Colonic mucosa (tissue), 4 donors: Measurements from ENCODE around the gene CA10. TPM values are rescaled to one million over a fixed set of nuclear protein-coding genes. Genes with fewer than 3 reads are reported as not detected.

Experiments
- DNase-seq: peaks from one replicate; pipeline ENCODE4 v3.0.0-alpha.2; 2020
- H3K27ac ChIP-seq: fragments of 200-600 bp; one replicate; pipeline ENCODE4 v1.8.0; 2021
- H3K27me3 ChIP-seq: fragments of 200-600 bp; one replicate; pipeline ENCODE4 v1.8.0; 2021
- H3K36me3 ChIP-seq: fragments of 200-600 bp; one replicate; pipeline ENCODE4 v1.8.0; 2021
- H3K4me1 ChIP-seq: fragments of 200-600 bp; one replicate; pipeline ENCODE4 v1.8.0; 2021; ENCODE audit warnings: mild to moderate bottlenecking
- H3K4me3 ChIP-seq: fragments of 200-600 bp; one replicate; pipeline ENCODE4 v1.8.0; 2021
- H3K9ac ChIP-seq, 2 donors: one replicate each; pipeline ENCODE4 v1.7.0; 2013; ENCODE audit warnings: control low read depth in 2 of 2, low read depth in 2 of 2, low read length in 2 of 2
- H3K9me3 ChIP-seq: fragments of 200-600 bp; one replicate; pipeline ENCODE4 v1.8.0; 2021
- intact Hi-C: fragments of 100-400 bp; cut with DNase I; formaldehyde crosslinking; loops from one replicate; pipeline ENCODE4 v1.14.1; 2022
- total RNA-seq, 2 donors: library from RNA; stranded (reverse); fragmentation: NEBNext Ultra II Directional in 1 of 2; extraction: Animal tissue kit (Norgen Biotek cat#: 25700) in 1 of 2; gene quantifications; one replicate each; pipeline ENCODE4 v1.2.1, GENCODE V29; 2021
- TF ChIP-seq, protein P1 (sequence below): fragments of 200-600 bp; IDR thresholded peaks from one replicate; pipeline ENCODE4 v1.8.0; 2022; ENCODE audit warnings: antibody characterized with exemption, mild to moderate bottlenecking
- donor health status: healthy.
- donor health status: DM: no; HTN: no; CAD: no.
- donor health status: DM: no; HTN: no; CAD: no.

The CA10 gene
- total RNA-seq, 2 donors from 2014 or later: 0.27 to 0.52 TPM

DNA sequence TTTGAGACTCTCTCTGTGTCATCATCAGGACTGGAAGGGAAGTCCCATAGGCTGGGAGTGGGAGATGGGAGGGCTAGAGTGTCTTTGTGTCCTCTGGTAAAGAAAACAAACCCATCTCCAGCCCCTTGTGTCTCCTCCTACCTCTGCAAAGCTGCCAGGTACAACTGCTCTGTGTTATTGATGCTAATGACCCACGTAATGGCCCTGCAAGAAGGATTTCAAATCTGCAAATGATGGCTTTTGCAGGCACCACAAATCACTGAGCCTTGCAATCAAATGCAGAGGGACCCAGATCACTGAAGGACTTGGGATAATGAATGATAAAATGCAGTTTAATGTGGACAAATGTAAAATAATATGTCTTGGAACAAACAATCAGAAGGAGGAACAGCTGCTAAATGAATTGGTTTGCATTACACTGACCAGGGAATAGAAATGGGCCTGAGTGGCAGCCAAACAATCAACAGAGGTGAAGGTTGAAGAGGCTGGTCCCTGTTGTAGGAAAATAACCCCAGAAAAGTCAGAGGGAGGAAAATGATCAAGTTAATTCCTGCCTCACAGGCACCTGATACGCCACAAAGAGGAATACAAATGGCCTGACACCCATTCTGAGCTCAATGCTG is 473.1 kb downstream of the CA10 start:
- Histone ChIP-seq H3K9me3 (no peaks in the 10 kb centered on the region), H3K4me1 (no peaks in the 10 kb centered on the region), H3K4me3 (no peak overlapping the region), H3K36me3 (no peaks in the 10 kb centered on the region), H3K27me3 (no peaks in the 10 kb centered on the region), H3K27ac (no peak overlapping the region), H3K9ac (no peak overlapping the region)
- TF ChIP-seq, protein P1, sequence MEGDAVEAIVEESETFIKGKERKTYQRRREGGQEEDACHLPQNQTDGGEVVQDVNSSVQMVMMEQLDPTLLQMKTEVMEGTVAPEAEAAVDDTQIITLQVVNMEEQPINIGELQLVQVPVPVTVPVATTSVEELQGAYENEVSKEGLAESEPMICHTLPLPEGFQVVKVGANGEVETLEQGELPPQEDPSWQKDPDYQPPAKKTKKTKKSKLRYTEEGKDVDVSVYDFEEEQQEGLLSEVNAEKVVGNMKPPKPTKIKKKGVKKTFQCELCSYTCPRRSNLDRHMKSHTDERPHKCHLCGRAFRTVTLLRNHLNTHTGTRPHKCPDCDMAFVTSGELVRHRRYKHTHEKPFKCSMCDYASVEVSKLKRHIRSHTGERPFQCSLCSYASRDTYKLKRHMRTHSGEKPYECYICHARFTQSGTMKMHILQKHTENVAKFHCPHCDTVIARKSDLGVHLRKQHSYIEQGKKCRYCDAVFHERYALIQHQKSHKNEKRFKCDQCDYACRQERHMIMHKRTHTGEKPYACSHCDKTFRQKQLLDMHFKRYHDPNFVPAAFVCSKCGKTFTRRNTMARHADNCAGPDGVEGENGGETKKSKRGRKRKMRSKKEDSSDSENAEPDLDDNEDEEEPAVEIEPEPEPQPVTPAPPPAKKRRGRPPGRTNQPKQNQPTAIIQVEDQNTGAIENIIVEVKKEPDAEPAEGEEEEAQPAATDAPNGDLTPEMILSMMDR: no peak
- intact Hi-C loops: no loop called here
- no peak for DNase-seq

DNA sequence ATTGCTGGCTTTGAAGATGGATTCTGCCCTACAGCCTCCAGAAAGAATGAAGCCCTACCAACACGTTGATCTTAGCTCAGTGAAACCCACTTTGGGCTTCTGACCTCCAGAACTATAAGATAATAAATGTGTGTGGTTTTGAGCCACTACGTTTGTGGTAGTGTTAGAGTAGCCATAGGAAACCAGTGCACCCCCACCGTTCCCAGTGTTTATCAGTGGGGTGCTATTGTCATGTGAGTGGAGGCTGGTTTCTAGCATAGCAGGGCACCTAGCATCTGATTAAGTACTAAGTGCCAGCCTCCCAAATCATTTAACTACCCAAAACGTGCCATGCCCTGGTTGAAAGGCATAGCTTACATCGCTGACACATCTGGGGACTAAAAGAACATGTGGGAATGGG is 474.3 kb downstream of the CA10 start:
- Histone ChIP-seq H3K9ac (no peak overlapping the region), H3K27me3 (no peaks in the 10 kb centered on the region), H3K4me1 (no peaks in the 10 kb centered on the region), H3K27ac (no peak overlapping the region), H3K9me3 (no peaks in the 10 kb centered on the region), H3K36me3 (no peaks in the 10 kb centered on the region), H3K4me3 (no peak overlapping the region)
- intact Hi-C loops: no loop called here
- DNase-seq: no peak
- TF ChIP-seq, protein P1: no peak

DNA sequence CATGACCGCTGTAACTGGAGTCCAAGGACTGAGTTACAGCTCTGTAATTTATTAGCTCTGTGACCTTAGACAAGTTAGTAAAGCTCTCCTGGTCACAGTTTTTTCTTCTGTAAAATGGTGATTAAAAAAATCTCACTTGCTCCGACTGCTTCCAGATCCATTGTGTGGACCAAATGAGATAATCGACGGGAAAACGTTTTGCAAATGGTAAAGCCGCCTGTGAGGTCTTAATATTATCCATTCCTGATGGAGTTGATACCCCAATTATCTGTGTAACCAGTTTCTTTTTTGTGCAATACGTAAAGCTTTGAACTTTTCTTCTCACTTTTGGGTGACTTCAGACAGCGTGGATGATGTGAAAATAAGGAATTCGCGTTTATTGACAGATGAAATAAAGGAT is 475.2 kb downstream of the CA10 start:
- Histone ChIP-seq H3K27me3 (no peaks in the 10 kb centered on the region), H3K36me3 (no peaks in the 10 kb centered on the region), H3K9ac (no peak overlapping the region), H3K9me3 (no peaks in the 10 kb centered on the region), H3K4me3 (no peak overlapping the region), H3K27ac (no peak overlapping the region), H3K4me1 (no peaks in the 10 kb centered on the region)
- intact Hi-C loops: no loop called here
- DNase-seq: no peak
- TF ChIP-seq, protein P1: no peak

DNA sequence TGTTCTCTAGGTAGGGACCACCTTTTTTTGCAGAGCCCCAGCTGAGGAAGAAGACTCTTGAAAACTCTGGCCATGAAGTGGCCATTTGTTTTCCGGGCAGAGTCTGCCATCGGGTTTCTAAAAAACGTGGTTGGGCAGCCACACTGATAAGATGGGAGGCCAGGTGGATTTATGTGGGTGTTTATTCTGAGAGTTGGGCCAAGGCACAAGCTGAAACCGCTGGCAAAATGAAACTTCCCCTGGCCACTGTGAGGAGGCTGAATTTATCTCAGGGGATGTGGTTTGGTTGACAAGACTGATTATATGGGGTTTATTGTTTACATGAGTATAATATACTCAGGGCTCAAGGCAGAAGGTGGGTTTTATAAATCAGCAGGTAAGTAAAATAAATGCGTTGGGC is 476.4 kb downstream of the CA10 start:
- TF ChIP-seq, protein P1: no peak
- Histone ChIP-seq H3K36me3 (no peaks in the 10 kb centered on the region), H3K4me1 (no peaks in the 10 kb centered on the region), H3K27me3 (no peaks in the 10 kb centered on the region), H3K9ac (no peak overlapping the region), H3K9me3 (no peaks in the 10 kb centered on the region), H3K4me3 (no peak overlapping the region), H3K27ac (no peak overlapping the region)
- intact Hi-C loops: no loop called here
- no peak for DNase-seq

DNA sequence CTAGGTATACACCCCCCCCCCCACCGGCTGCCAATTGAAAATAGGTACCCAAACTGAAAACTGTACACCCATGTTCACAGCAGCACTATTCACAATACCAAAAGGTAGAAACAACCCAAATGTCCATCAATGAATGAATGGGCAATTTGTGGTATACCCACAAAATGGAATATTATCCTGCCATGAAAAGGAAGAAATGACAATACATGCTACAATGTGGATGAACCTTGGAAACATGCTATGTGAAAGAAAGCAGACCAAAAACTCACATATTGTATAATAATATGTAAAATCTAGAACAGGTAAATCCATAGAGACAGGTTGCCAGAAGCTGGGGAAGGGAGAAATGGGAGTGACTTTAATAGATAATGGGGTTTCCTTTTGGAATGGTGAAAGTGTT is 480.6 kb downstream of the CA10 start:
- H3K27ac ChIP-seq: no peak overlapping the region
- no peaks in the 10 kb centered on the region for H3K4me1 ChIP-seq
- intact Hi-C loops: no loop called here
- no peaks in the 10 kb centered on the region for H3K9me3 ChIP-seq
- H3K27me3 ChIP-seq: no peaks in the 10 kb centered on the region
- no peak overlapping the region for H3K4me3 ChIP-seq
- H3K36me3 ChIP-seq: no peaks in the 10 kb centered on the region
- TF ChIP-seq, protein P1: no peak
- no peak overlapping the region for H3K9ac ChIP-seq
- DNase-seq: no peak
